Trophoblast cell (in vitro differentiated cells and primary cell): ENCODE measurements around the gene PLCB2.

ENCODE experiments used
- DNase-seq, 2 donors: peaks; one replicate each; pipeline ENCODE4 v3.0.0-alpha.2; 2016
- H2AFZ ChIP-seq: 2 replicates; pipeline ENCODE4 v1.6.1; 2013; ENCODE audit warnings: low read length, moderate library complexity, mild to moderate bottlenecking; ENCODE audit not compliant: insufficient read depth, poor library complexity
- H2AK5ac ChIP-seq: 2 replicates; pipeline ENCODE4 v1.6.1; 2013; ENCODE audit warnings: mild to moderate bottlenecking, low read length
- H2BK120ac ChIP-seq: 2 replicates; pipeline ENCODE4 v1.6.1; 2013; ENCODE audit warnings: low read length, mild to moderate bottlenecking, moderate library complexity; ENCODE audit not compliant: insufficient read depth, poor library complexity
- H2BK12ac ChIP-seq: 2 replicates; pipeline ENCODE4 v1.6.1; 2013; ENCODE audit warnings: mild to moderate bottlenecking, low read length, moderate library complexity
- H2BK5ac ChIP-seq: 2 replicates; pipeline ENCODE4 v1.6.1; 2013; ENCODE audit warnings: low read length, low read depth, moderate library complexity, mild to moderate bottlenecking; ENCODE audit not compliant: poor library complexity
- H3K14ac ChIP-seq: 2 replicates; pipeline ENCODE4 v1.6.1; 2013; ENCODE audit warnings: mild to moderate bottlenecking, low read length
- H3K18ac ChIP-seq: 2 replicates; pipeline ENCODE4 v1.6.1; 2013; ENCODE audit warnings: mild to moderate bottlenecking, low read length
- H3K23ac ChIP-seq: 2 replicates; pipeline ENCODE4 v1.6.1; 2013; ENCODE audit warnings: low read length
- H3K27ac ChIP-seq: 2 replicates; pipeline ENCODE4 v1.5.1; 2013; ENCODE audit warnings: low read depth, mild to moderate bottlenecking, inconsistent platforms, low read length, moderate library complexity
- H3K27me3 ChIP-seq: 2 replicates; pipeline ENCODE4 v1.6.1; 2013; ENCODE audit warnings: inconsistent platforms, mild to moderate bottlenecking, low read length, moderate library complexity; ENCODE audit not compliant: insufficient read depth
- H3K36me3 ChIP-seq, 2 experiments: 1 replicate in 1 of 2; 2 replicates in 1 of 2; pipeline ENCODE4 v1.6.1; 2013; ENCODE audit warnings: low read length in 2 of 2, mild to moderate bottlenecking in 2 of 2, moderate library complexity in 1 of 2; ENCODE audit not compliant: insufficient read depth in 2 of 2, control insufficient read depth in 1 of 2
- H3K4ac ChIP-seq: 2 replicates; pipeline ENCODE4 v1.6.1; 2013; ENCODE audit warnings: low read depth, mild to moderate bottlenecking, low read length, moderate library complexity
- H3K4me1 ChIP-seq, 2 experiments: 1 replicate in 1 of 2; 2 replicates in 1 of 2; pipeline ENCODE4 v1.6.1; 2013; ENCODE audit warnings: low read length in 2 of 2, mild to moderate bottlenecking in 2 of 2, moderate library complexity in 1 of 2; ENCODE audit not compliant: insufficient read depth in 2 of 2, control insufficient read depth in 1 of 2
- H3K4me2 ChIP-seq: 2 replicates; pipeline ENCODE4 v1.6.1; 2013; ENCODE audit warnings: inconsistent platforms, mild to moderate bottlenecking, low read length, moderate library complexity
- H3K4me3 ChIP-seq: 2 replicates; pipeline ENCODE4 v1.5.1; 2013; ENCODE audit warnings: mild to moderate bottlenecking, low read depth, low read length, inconsistent platforms
- H3K79me1 ChIP-seq: one replicate; pipeline ENCODE4 v1.6.1; 2013; ENCODE audit warnings: low read length
- H3K79me2 ChIP-seq: 2 replicates; pipeline ENCODE4 v1.6.1; 2013; ENCODE audit warnings: low read length, mild to moderate bottlenecking; ENCODE audit not compliant: control insufficient read depth, insufficient read depth, poor library complexity
- H3K9ac ChIP-seq: 2 replicates; pipeline ENCODE4 v1.6.1; 2013; ENCODE audit warnings: mild to moderate bottlenecking, low read length
- H3K9me3 ChIP-seq: 2 replicates; pipeline ENCODE4 v1.6.1; 2013; ENCODE audit warnings: low read depth, mild to moderate bottlenecking, control low read depth, inconsistent platforms, low read length; ENCODE audit not compliant: insufficient read depth
- H4K12ac ChIP-seq: 2 replicates; pipeline ENCODE4 v1.6.1; 2013; ENCODE audit warnings: low read depth, mild to moderate bottlenecking, low read length, moderate library complexity
- H4K8ac ChIP-seq: 2 replicates; pipeline ENCODE4 v1.6.1; 2013; ENCODE audit warnings: low read depth, mild to moderate bottlenecking, low read length, moderate library complexity
- H4K91ac ChIP-seq: one replicate; pipeline ENCODE4 v1.6.1; 2013; ENCODE audit warnings: low read depth, mild to moderate bottlenecking, low read length, moderate library complexity
- WGBS: extraction: QIAGEN DNeasy Blood & Tissue Kit; methylation state at CpG from one replicate; pipeline ENCODE4 v1.1.7; 2013; ENCODE audit warnings: missing lambda C conversion rate; ENCODE audit not compliant: insufficient read length, insufficient coverage; ENCODE audit errors: extremely low coverage; 5-methylcytosine and 5-hydroxymethylcytosine counted together

Gene PLCB2

GRCh38 chr15:40245666-40246450 lies 61.9 kb downstream of the PLCB2 start:
- H3K4me1 ChIP-seq = peaks cover 25 to 28% of the 10 kb centered on the region in 2 experiments
- H4K12ac ChIP-seq = peak overlapping the region; percentile 1
- H3K9ac ChIP-seq = no peak overlapping the region
- no peaks in the 10 kb centered on the region for H3K27me3 ChIP-seq
- peak overlapping the region; percentile 2 for H2BK5ac ChIP-seq
- H3K27ac ChIP-seq = peak overlapping the region; percentile 73
- H3K4me2 ChIP-seq = no peak overlapping the region
- peak overlapping the region; percentile 64 for H4K91ac ChIP-seq
- H3K79me1 ChIP-seq = peaks cover 10% of the 10 kb centered on the region
- H3K4me3 ChIP-seq = no peak overlapping the region
- H3K18ac ChIP-seq = peak overlapping the region; percentile 1
- peaks cover 3% of the 10 kb centered on the region for H3K79me2 ChIP-seq
- no peaks in the 10 kb centered on the region for H3K36me3 ChIP-seq
- no CpG with 5 or more reads among the region's 9 CpGs for WGBS
- H3K14ac ChIP-seq = peak overlapping the region; percentile 3
- H3K4ac ChIP-seq = no peak overlapping the region
- peak overlapping the region; percentile 81 for H2AK5ac ChIP-seq
- no peak for DNase-seq
- peak overlapping the region; percentile 0 for H4K8ac ChIP-seq
- no peak overlapping the region for H2AFZ ChIP-seq
- H2BK120ac ChIP-seq = peak overlapping the region; percentile 9
- peak overlapping the region; percentile 50 for H2BK12ac ChIP-seq
- no peak overlapping the region for H3K23ac ChIP-seq
- peaks cover 2% of the 10 kb centered on the region for H3K9me3 ChIP-seq

- Histone ChIP-seq H3K4ac (peak overlapping the region; percentile 26), H3K27me3 (no peaks in the 10 kb centered on the region), H4K91ac (peak overlapping the region; percentile 64), H2AFZ (peak overlapping the region; percentile 52), H2BK12ac (peak overlapping the region; percentile 70), H3K36me3 (no peaks in the 10 kb centered on the region), H3K27ac (peak overlapping the region; percentile 83), H3K18ac (peak overlapping the region; percentile 51), H2AK5ac (peak overlapping the region; percentile 56), H3K9ac (no peak overlapping the region), H3K4me1 (peaks cover 32 to 35% of the 10 kb centered on the region in 2 experiments), H3K79me1 (peaks cover 15% of the 10 kb centered on the region), H2BK120ac (peak overlapping the region; percentile 70), H4K8ac (peak overlapping the region; percentile 55), H3K4me2 (peak overlapping the region; percentile 51), H4K12ac (no peak overlapping the region), H2BK5ac (peak overlapping the region; percentile 34), H3K23ac (no peak overlapping the region), H3K79me2 (peaks cover 3% of the 10 kb centered on the region), H3K9me3 (peaks cover 2% of the 10 kb centered on the region), H3K14ac (peak overlapping the region; percentile 9), H3K4me3 (no peak overlapping the region)
- no CpG with 5 or more reads among the region's 5 CpGs for WGBS
- DNase-seq = peak; percentile 89 to 95
These were observed 62.7 kb downstream of the PLCB2 start for GRCh38 chr15:40244961-40245523.

- DNase-seq = no peak
- H3K4me2 ChIP-seq = no peak overlapping the region
- no peak overlapping the region for H2BK120ac ChIP-seq
- H4K91ac ChIP-seq = peak overlapping the region; percentile 29
- H2AK5ac ChIP-seq = no peak overlapping the region
- no peak overlapping the region for H3K4ac ChIP-seq
- no peak overlapping the region for H4K8ac ChIP-seq
- H3K27ac ChIP-seq = no peak overlapping the region
- no peak overlapping the region for H3K14ac ChIP-seq
- no peak overlapping the region for H3K4me3 ChIP-seq
- H3K36me3 ChIP-seq = no peaks in the 10 kb centered on the region
- H3K4me1 ChIP-seq = peaks cover 42 to 49% of the 10 kb centered on the region in 2 experiments
- no peak overlapping the region for H4K12ac ChIP-seq
- H3K23ac ChIP-seq = no peak overlapping the region
- no CpG with 5 or more reads among the region's 9 CpGs for WGBS
- H3K27me3 ChIP-seq = no peaks in the 10 kb centered on the region
- H3K9ac ChIP-seq = no peak overlapping the region
- H3K79me1 ChIP-seq = peaks cover 23% of the 10 kb centered on the region
- no peak overlapping the region for H2BK12ac ChIP-seq
- H3K18ac ChIP-seq = no peak overlapping the region
- peaks cover 3% of the 10 kb centered on the region for H3K79me2 ChIP-seq
- H2AFZ ChIP-seq = no peak overlapping the region
- no peak overlapping the region for H2BK5ac ChIP-seq
- peaks cover 2% of the 10 kb centered on the region for H3K9me3 ChIP-seq
These were observed 64.5 kb downstream of the PLCB2 start for GRCh38 chr15:40243126-40243810.

GRCh38 chr15:40242601-40243000 lies 65.1 kb downstream of the PLCB2 start:
- Histone ChIP-seq H2BK120ac (no peak overlapping the region), H4K12ac (no peak overlapping the region), H4K8ac (no peak overlapping the region), H2BK12ac (no peak overlapping the region), H3K27ac (no peak overlapping the region), H3K4me1 (peaks cover 42 to 49% of the 10 kb centered on the region in 2 experiments), H3K79me2 (peaks cover 3% of the 10 kb centered on the region), H3K18ac (no peak overlapping the region), H3K4me3 (no peak overlapping the region), H3K4me2 (no peak overlapping the region), H3K79me1 (peaks cover 23% of the 10 kb centered on the region), H3K27me3 (no peaks in the 10 kb centered on the region), H3K36me3 (no peaks in the 10 kb centered on the region), H3K14ac (no peak overlapping the region), H3K9me3 (peaks cover 2% of the 10 kb centered on the region), H3K9ac (no peak overlapping the region), H3K23ac (no peak overlapping the region), H3K4ac (no peak overlapping the region), H2BK5ac (no peak overlapping the region), H2AFZ (no peak overlapping the region), H4K91ac (peak overlapping the region; percentile 1), H2AK5ac (peak overlapping the region; percentile 6)
- no CpG with 5 or more reads among the region's 5 CpGs for WGBS
- DNase-seq = no peak
